Stimulated activated naive CD4-positive, alpha-beta T cell treated with Interleukin-2 at 50 U/mL for 16 hours (primary cell): Measurements from ENCODE around the gene STRA8.

ENCODE experiments used
- DNase-seq: peaks from one replicate; lab custom pipeline; 2025; lab: John Stamatoyannopoulos, UW

Gene STRA8, protein sequence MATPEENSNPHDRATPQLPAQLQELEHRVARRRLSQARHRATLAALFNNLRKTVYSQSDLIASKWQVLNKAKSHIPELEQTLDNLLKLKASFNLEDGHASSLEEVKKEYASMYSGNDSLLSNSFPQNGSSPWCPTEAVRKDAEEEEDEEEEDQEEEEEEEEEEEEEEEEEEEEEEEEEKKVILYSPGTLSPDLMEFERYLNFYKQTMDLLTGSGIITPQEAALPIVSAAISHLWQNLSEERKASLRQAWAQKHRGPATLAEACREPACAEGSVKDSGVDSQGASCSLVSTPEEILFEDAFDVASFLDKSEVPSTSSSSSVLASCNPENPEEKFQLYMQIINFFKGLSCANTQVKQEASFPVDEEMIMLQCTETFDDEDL

DNA sequence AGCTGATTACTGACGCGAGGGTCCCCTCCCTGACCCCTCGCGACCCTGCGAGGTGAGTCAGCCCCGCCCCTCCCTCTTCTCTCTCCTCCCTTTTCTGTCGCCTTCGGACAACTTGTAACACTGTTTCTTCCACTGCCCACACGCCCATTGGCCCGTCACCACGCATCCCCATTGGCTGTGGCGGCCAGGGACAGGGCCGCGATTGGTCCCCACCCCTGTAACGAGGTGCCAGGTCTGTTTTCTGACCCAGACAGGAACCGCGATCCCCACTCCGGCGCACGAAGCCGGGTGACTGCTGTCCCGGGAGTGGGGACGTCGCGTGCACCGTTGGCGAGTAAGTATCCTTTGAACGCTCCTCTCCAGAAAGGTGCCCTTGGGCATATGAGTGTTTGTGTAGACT, at the start of gene STRA8:
Gene STRA8, plus strand, starts transcription at position 269 of the 400 bp plus-strand sequence. CDS start 6,687 bp downstream, outside the sequence.
- no peak for DNase-seq

DNA sequence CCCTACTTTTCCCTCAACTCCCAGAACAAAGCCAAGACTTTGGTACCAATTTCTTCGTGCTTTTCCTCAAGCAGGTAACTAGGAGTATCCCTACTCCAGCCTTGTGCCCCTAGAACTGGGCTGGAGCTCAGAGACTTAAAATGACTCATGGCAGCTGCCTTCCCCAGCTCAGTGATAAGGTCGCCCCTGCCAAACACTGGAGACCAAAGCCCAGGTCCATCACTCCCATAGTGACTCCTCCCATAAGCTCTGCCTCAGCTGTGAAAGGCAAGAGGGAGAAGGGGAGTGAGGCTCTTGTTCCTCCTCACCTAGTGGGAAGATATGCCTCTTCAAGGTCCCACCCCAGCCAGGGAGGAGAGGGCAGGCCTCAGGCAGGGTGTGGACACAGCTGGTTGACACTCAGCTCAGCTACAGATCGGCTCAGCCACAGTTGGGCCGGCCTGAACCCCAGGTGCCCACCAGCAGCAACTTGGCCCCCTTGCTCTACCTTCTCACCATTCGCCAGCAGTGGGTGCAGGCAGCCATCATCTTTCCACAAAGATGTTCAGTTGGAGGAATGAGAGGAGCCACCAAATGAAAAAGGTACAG, 49.3 kb upstream of the STRA8 start:
- DNase-seq = no peak

DNA sequence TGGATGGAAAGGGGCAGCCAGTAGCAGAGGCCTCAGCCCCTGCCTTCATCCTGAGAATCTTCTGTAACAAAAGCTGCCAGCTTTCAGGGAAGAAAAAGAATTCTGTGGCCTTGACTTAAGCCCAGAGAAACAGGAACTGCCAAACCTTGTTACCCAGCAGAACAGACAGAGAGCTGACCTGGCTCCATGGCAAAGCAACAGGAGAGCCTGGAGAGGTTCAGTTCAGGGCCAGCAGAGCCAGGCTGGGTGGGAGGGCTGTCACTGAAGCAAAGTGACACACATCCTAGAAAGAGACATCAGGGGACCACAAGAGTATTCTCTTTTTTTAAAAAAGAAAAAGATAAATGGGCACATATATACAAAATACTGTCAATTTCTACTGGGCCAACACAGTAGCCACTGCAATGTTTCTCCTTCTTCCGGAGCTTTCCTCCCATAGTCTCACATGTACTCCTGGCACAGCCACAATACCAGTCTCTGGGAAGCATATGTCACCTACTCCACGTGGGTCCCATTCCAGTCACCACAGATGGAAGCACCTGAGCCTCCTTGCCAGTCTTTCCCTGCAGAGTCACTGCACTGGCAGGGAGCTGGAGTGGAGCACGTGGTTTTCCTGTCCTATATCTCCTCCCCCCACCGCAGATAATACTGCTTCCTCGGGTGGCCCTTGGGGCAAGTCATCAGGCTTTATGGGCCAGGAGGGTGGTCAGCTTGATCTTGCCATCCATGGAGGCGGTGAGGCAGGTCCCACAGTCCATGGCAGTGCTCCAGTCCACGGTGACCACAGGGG, 48.0 kb upstream of the STRA8 start:
- no peak for DNase-seq

DNA sequence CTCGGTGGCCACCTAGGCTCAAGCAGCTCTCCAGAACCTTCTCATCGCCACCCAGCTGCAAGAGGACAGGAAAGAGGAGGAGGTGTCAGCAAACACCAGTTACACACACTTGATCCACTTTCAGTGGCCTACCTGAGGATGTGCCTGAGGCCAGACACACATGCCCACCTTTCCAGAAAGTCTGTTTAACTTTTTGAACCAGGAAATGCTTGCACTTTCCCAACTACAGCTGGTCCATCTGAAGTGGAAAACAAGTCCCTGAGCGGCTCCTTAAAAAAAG, 47.4 kb upstream of the STRA8 start:
- no peak for DNase-seq

DNA sequence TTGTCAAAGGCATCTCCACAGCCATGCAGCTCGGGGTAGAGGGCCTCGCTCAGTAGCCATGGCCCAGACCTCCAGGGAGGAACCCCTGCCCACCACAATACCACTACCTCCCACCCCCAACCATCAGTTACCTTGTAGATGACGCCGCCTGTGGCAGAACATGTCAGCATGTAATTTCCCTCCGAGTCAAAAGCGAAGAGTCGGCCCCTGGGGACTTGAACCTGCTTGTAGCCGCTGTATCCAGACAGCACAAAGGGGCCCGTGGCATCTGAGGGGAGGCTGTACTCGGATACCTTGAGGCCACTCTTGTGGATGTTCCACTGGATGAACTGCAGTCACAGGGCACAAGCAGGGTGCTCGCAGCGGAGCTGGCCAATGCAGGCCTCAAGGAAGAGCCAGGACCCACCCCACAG, 46.8 kb upstream of the STRA8 start:
- DNase-seq = no peak

DNA sequence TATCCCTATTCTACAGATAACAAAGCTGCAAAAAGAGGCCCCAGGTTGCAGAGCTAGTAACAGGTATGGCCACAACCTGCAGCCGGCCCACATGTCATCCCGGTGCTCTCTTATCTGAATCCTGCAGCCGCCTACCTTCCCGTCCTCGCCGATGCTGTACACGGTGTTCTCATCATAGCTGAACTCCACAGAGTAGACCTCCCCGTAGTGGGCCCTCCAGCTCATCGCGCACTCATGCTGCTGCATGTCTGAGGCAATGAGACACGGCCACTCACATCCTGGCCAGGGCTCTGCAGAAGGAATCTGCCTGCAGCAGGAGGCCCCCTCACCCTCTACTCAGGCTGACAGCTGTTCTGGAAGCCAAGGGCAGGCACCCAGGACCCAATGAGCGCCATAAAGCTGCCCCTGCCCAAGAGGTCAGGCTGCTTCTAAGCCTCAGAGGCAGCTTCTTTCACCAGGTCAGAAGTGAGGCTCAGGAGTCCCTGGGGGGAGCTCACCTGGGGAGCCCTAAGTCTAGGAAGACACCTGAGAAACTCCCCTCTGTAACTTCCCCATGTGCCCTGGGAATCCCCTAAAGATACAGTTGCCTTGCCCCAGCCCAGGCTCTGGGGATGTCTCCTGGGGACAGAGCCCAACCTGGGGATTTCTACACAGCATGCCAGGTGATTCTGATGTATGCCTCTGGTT, 45.2 kb upstream of the STRA8 start:
- no peak for DNase-seq

DNA sequence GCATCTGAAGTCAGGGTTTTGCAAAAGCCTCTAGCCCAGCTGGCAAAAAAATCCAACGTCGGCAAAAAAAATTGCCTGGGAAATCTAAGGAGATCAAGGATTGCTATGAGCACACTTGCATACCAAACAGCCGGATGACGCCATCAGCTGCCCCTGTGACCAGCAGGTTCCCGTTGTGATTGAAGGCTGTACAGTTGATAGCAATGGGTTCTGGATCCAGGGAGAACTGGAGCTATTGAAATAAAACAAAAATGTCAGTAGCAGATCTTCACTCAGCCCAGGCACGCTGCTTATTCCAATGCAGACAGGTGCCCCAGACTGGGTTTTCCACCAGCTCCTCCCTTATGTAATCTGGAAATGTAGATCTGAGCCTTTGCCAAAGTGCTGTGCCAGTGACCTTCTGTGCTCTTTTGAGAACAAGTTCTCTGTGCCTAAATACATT, 44.4 kb upstream of the STRA8 start:
- no peak for DNase-seq

DNA sequence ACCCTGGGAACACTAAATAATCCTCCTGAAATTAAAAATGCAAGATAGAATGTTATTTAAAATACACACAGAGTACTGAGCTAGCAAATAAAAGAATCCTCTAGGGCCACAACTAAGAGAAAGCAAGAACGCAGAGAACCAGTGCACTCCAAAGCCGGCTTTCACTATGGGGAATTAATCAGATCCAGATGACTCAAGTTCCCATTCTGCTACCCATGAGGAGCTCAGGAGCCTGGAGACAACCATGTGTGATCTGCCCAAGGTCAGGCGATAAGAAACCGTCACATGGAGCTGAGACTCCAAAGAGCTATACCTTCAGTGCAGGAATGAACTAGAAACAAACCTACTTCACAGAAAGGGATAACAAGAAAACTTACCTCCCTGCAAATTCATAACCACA, 43.7 kb upstream of the STRA8 start:
- no peak for DNase-seq

DNA sequence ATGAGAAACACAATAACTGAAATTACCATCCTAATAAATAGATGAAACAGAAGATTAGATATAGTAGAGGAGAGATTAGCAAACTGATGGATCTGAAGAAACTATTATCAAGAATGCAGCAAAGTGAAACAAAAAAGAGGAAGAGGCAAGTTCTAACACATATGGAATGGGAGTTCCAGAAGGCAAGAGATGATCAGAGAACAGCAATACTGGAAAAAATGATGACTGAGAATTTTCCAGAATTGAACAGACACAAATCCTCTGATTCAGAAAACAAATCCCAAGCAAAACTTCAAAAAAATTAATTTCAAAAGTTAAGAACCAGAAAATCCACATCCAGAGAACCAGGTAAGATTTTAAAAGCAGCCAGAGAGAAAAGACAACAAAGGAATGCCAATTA, 42.9 kb upstream of the STRA8 start:
- no peak for DNase-seq

DNA sequence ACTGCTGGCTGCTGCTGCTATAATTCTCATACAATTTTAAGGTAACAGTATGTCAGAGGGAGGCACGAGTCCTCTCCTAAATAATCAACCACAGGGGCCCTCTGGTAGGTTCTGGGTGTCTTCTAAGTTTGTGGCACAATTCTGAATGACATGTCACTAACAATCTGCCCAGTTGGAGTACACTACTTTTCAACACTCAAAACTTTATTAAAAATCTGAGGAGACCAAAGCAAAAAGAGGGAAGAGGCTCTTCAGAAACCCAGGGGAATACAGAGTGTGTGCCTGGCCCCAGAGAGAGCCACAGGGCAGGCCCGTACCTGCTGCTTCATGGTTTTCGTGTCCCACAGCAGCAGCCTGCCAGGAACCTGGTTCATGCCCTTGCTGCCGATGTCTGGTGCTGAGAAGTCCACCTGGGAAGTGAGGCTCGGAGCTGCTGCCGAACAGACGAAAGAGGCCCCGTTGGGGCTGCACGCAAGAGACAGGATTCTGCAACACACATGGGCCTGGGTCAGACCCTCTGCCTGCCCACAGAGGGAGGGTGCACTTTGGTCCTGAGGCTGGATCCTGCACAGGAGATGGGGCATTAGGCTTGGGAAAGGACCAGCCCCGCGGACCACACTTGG, 40.6 kb upstream of the STRA8 start:
- no peak for DNase-seq

DNA sequence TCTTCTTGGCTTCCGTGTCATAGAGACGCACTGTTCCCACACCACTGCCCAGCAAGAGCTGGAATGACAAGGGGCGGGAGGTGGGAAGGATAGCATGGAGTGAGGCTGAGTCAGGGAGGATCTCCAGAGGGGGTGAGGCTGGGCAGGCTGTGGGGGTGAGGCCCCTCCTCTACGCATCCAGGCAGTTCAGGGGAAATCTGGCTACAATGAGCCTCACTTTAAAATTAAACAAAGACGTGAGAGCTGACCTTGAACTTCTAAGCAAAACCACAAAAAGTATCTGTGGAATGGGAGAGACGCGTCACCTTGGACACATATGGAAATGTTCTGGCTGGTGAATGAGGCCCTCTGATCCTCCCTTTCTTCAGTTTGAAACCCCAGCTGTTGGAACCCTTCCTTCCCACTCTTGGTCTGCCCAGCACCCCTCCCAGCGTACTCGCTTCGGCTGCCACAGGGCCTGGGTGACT, 40.0 kb upstream of the STRA8 start:
- DNase-seq = no peak

DNA sequence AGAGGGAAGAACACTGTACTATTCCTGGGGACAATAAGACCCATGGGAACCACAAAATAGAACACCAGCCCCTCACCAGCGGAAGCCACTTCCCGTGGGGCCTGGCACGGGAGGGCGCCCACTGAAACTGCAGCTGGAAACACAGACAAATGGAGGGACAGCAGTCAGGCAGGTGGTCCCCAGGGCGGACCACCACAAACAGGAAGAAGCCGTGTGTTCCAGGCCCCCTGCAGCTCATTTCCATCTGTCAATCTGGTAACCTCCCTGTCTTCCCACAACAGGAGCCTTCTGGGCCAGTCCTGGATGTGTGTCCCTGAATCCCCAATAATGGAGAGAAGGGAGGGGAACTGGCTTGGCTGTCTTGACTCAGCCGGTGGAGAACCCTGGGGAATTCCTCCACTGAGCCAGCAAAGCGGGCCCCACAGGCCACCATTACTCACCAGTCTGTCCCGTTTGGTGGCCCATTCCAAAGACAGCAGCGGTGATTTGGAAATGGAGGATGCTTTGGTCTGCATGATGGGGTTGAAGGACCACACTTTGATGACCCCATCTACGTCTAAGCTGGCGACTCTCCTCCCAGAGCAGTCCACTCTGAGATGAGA, 39.0 kb upstream of the STRA8 start:
- no peak for DNase-seq

DNA sequence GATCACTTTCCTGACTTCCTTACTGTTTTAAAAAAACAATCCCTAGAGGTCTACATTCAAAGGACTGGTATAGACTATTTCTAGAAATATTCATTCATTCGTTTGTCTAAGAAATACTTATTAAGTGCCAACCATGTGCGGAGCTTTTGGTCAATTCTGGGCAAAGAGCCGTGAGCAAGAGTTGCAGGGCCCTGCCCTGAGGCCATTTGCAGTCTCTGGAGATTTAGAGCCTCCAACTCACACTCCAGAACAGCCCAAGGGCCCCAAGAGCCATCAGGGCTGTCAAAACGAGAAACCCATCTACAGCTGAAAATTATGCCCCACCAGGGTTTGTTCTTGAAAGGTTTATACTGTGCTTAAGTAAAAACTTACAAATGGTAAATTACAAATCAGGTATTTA, 38.5 kb upstream of the STRA8 start:
- DNase-seq = no peak

DNA sequence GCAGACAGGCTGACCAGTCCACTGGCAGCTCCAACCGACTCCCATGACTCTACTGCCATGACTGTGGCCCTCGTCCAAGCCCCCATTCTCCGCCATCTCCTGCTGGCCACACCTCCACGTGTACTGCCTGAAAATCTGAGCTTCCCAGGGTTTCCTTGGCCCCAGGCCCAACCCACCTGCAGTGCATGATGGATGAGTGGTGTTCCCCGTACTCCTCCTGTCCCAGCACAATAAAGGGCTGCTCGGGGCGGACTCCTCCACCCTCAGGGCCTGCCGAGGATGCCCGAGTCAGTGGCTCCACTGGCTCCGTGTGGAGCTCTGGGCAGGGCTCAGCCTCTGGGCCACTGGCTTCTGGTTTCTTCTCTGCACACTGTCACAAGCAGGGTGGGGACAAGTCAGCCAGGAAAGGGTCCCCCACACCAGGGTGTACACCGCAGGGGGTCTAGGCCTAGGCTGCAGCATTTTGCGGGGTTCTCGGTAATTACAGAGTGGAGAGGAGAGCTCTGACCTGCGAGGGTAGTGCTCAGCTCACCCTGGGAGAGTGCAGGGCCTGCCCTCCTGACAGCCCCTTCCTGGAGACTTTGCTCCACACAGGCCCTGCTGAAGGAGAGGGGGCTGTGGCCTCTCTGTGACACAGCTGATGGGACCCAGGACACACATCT, 37.5 kb upstream of the STRA8 start:
- no peak for DNase-seq

DNA sequence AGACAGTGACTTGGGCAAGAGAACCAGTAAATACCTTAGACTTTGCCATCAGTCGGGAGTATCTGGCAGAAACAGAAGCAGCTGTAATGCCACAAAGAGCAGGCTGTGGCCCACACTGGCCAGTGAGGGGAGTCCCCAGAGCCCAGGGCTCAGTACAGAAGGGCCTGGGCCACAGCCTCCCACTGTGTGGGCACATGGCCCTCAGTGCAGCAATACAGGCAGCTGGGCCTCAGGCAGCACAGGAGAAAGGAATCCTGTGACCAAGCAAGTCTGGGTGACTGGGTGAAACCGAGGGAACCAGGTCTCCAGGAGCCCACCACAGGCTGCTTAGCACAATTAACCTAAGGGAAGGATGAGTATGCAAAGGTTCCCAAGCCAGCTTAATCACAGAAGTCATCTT, 36.3 kb upstream of the STRA8 start:
- no peak for DNase-seq

DNA sequence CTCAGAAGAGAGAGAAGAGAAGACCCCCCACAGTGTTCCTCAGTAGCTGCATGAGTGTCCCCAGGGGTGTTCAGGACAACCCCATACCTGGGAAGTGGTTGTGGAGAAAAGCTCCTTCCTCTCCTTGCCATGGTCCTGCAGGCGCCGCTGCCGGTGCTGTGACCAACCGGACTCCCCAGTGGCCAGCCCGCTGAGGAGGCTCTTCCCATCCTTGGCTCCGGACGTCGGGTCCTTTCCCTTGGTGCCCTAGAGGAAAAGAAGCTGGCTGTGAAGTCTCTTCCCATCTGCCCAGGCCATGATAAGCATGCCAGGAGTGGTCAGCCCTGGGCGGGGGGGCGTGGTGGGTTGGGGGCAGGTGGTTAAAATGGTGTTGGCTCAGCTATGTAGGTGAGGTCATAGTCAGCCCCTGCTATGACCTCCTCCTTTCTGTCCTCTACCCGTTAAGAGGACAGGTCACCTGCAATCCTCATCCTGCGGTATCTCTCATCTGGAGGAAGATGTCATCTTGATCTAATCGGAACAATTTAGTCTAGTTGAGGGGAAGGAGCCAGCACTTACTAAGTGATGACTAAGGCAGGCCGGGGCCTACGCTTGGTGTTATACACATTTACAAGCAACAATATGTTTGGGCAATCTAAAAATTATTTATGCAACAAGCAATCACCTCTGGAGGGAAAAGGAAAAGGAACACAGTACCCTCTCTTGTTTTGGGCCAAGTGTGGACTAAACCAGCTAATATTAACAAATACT, 35.6 kb upstream of the STRA8 start:
- DNase-seq = no peak

DNA sequence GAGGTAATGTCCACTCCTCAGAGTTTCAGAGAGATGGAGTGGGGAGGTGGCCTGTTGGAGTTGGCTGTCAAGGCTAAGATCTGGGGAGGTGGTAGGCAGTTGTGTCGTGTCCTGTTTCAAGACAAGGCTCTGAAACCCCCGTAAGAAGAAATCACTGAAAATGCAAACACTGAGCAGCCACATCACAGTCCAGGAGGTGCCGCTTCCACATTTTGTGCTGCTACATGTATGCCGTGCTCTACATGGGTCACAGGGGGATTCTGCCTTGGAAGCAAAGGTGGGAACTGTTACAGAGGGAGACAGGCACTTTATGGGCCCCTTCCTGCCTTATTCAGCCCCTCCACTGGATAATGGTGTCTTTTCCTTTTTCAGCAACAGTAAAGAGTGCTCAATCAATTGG, 34.2 kb upstream of the STRA8 start:
- no peak for DNase-seq

DNA sequence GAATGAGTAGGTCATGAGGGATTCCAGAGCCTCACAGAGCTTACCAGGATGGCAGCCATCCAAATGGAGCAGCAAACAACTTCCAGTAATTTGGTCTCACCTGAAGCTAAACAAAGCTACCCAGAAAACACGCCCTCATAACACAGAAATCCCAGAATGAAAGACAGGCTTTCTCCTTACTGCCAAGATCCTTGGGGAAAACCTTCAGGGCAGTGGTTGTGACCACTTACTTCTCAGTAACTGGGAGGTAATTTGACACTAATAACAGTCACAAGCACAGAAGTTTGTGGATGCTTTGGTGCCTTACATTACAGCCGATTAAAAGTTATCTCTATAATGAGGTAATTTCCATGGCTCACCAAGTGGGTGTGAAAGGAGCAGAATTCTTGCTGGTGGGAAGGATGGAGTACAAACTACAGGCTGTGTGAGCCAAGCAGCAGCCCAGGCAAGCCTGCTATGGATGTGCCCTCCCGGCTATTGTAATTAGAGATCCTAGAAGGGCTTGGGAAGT, 32.8 kb upstream of the STRA8 start:
- no peak for DNase-seq

DNA sequence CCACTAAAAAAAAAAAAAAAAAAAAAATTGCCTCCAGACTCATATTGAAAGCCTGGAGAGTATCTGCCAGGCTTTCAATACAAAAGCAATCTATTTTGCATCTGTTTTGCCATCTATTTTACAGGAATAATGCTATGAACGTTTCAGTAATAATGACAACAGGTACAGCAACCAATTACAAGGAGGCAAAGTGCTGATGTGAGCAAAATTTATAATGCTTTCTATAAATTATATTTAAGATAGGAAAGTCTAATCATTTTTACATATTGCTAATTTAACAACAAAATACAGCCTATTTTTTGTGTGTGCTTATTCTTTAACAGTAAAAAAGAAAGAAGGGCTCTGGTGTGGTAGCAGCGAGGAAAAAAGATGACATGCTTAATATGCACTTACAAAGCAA, 32.3 kb upstream of the STRA8 start:
- no peak for DNase-seq

DNA sequence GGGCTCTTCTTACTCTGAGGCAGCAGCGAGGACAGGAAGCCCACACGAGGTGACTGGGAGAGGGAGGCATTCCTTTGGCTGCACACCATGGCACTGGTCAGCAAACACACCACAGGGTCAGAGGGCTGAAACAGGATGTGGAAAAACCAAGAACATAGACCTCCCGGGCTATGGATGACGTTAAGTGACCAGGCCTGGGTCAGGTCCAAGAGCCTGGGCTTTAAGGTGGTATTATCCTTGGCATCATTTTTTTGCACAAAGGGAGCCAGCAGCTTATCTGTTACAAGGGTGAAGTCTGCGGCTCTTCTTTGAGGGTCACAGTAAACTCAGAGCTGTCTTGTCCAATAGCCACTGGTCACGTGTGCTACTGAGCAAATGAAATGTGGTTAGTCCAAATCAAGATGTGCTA, 29.3 kb upstream of the STRA8 start:
- DNase-seq = no peak
